Measurements from ENCODE around the gene SERPINE2.
"Not testable (repeated sequence)": the region's sequence is repeated elsewhere in the genome, so short reads cannot be mapped to it uniquely, and the experiment has no call there.

SERPINE2 gene

DNA sequence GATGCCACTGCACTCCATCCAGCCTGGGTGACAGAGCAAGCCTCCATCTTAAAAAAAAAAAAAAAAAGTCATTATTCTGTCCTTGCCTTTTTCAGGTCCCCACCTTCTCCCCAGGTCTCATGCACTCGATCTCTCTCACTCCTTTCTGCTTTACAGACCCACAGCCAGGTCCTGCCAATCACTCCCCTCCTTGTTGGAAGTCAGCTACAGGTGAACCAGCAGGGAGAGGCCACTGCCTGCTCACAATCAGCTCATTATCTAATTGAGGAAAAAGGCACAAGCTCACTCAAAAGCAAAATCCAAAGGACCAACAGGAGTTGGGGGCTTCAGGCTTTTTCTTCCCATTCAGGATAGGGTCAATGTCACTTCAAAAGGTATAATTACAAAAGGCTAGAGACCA lies 96.0 kb downstream of the SERPINE2 start:
- no peak for DNase-seq (ENCODE audit: low read depth)

DNA sequence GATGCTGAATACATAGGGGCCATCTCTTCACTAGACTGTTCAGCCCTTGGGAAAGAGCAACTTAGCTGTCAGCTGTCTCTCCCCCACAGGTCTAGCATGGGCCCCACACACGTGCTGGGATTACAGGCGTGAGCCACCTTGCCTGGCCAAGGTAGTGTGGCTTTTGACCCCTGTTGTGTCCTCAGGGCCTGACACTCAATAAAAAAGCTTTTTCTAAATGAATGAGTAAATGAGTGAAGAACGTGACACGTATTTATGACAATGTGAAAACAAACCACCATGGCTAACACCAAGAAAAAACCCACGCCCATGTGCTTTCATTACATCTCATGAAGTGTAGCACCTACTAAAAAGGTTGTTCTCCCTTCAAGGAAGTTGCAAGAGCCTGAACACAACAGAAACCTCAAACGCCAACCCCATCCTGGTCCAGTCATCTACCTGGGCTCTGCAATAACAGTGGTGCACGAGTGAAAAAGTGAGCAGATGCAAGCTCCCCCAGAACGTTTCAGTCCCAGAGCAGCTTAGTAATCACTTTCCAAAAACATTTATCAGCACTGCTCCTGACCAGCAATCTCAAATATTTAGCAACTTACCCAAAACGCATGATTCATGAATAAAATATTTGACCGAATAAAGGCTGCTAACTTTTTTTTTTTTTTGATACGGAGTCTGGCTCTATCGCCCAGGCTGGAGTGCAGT lies 97.4 kb downstream of the SERPINE2 start:
- peak; percentile 45 for DNase-seq (ENCODE audit: low read depth)

DNA sequence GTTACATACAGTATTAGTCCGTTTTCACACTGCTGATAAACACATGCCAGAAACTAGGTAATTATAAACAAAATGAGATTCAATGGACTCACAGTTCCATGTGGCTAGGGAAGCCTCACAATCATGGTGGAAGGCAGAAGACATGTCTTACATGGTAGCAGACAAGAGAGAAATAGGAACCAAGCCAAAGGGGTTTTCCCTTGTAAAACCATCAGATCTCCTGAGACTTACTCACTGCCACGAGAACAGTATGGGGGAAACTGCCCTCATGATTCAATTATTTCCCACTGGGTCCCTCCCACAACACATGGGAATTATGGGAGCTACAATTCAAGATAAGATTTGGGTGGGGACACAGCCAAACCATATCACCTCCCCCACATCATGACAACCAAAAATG lies 99.6 kb downstream of the SERPINE2 start:
- DNase-seq (ENCODE audit: low read depth): not testable (repeated sequence)

DNA sequence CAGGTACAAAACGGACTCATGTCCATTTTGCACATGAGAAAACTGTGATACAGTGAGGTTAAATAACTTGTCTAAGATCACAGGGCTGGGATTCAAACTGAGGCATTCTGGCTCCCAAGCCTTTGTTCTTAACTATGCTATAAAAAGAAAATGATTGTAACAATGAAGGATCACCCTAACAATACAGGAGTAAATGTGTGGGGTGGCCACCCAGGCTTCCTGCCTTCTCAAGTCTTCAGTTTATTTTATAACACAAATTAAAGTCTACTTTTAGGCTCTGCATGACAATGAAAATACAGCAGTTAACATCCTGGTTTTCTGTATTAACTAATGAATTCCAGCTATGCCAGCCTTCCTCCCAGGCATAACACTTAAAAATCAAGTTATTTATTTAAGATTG lies 101.6 kb downstream of the SERPINE2 start:
- no peak for DNase-seq (ENCODE audit: low read depth)

DNA sequence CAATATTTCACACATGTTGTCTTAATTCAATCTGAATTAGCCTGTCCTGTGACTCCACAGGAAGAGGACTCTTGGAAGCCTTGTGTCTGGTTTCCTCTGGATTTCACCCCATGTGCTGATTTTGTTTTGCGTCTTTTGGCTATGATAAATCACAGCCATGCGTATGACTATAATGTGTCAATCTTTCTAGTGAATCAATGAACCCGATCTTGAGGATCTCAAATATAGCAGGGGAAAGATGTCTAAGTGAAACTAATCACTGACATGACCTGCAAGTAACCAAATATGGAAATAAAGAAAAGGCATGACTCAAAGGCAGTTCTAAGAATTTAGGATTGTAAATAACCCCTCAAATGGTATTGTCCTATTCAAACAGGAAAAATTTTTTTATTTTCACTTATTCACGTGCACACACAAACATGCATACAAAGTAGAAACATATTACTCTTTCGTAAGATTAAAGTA lies 102.2 kb downstream of the SERPINE2 start:
- DNase-seq (ENCODE audit: low read depth): no peak

DNA sequence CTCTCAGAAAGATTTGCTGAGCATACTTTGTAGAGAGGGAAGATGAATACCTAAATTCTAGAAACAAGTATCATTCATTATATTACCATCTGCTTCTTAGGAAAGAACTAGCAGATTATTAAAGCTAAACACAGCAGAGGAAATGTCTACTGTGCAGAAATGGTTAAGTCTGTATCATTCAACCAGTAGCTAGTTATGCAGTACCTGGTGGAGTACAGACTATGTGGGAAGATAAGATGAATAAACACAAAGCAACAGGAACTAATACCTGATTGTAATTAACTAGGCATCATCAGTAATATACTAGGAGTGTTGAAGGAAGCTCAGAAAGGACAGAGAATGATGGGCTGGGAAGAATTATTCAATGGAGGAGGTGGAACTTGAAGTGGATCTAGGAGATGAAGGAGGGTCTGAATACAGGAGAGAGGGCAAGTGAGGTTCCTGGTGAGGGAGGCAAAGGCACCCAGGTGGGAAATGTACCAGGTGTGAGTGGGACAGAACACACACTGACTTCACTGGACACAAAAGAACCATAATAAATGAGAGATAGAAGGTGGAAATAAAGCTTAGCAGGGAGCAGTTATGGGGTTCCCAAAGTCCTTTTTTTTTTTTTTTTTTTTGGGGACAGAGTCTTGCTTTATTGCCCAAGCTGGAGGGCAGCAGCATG lies 103.5 kb downstream of the SERPINE2 start:
- no peak for DNase-seq (ENCODE audit: low read depth)

DNA sequence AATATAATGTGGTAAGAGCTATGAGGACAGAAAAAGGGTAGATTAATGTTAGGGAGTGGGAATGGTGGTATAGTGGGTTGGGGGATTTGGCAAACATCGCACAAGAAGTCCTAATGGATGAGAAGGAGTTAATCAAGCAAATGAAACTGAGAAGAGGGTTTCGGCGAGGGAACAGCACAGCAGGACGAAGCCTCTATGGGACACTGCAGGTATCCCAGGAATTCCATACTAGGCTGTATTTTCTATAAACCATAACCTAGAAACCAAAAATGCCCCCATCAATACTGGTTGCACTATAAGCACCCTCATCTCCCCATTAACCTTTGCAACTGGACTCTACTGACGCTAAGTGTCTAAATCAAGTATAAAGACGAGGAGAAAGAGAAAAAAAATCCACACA lies 104.2 kb downstream of the SERPINE2 start:
- no peak for DNase-seq (ENCODE audit: low read depth)

DNA sequence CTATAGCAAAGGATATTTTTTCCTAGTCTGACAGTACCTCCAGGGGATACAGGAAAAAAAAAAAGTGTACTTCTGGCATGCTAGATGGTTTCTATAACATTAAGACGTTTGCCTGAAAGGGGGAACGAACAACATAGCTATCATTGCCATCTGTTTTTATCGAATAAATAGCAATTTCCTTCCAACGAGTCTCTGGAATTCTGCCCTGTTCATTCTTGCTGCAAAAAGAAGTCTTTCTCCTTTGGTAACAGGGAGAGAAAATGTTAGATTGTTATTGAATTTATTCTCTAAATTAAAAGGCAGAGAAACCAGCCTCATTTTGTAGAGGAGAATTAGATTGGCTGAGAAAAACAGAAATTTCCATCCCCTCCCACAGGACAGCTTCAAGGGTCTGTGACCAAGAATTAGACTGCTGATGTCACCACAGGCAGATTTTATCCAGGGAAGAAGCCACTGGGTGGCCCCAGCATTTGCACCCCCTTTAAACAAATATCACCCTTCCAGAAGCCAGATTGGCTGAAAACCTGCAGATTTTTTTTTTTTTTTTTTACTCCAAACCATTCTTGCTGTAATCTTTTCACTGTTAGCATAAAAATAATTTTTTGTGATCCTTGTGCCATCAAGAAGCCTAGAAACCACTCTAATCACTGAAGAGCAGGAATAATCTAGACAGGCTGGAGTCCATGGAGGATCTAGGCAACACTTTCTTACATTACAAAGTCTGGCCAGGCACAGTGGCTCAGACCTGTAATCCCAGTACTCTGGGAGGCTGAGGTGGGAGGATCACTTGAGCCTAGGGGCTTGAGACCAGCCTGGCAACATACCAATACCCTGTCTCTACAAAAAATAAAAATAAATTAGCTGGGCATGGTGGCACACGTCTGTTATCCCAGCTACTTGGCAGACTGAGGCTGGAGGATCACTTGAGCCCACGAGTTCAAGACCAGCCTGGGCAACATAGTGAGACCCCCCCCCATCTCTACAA lies 106.0 kb downstream of the SERPINE2 start:
- no peak for DNase-seq (ENCODE audit: low read depth)

DNA sequence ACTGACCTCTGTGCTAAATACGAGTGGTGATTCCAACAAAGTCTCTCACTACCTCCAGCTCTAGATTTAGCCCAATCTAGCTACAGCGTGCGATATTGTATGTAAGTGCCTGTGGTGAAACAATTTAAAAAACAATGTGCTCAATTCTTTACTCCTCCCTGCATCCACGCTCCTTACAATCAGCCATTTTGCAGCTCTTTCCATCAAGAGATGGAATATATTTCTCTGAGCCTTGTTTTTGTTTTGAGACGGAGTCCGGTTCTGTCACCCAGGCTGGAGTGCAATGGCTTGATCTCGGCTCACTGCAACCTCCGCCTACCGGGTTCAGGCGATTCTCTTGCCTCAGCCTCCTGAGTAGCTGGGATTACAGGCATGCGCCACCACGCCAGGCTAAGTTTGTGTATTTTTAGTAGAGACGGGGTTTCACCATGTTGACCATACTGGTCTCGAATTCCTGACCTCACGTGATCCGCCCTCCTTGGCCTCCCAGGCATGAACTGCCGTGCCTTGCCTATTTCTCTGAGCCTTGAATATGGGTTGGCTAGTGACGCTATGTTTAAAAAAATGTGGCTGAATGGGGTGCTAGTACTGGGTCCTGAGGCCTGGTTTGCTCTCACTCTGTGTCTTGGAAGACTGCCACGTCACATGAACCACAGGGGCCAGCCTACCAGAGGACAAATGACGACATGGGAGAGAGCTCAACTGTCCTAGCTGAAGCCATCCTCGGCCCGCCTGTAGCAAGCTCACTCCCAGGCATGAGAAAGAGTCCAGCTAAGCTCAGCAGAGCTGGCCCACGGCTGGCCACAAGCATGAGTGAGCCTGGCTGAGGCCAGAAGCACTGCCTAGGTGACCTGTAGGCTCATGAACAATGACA lies 108.7 kb downstream of the SERPINE2 start:
- DNase-seq (ENCODE audit: low read depth): no peak

DNA sequence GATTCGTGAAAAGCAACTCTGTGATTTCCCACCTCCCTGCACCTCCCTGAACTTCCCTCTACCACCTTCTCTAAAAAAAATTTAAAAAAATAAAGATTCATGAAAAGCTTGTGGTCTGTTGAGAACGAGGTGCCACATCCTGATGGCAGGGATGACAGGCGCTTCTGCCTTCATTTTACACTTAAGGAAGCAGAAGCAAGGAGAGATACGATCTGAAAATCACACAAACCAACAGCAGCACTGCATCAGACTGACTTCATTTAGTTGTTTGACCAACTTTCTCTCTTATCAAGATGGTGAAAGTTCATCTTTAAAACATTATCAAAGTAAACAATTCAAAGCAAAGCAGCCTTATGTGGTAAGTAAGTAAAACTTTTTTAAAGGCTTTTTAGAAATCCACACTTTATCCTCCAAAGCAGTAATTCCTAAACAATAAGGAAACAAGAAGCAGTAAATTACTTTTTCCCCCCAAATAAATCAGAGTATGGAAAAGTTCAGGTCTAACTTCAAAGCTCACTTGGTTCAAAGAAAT lies 109.4 kb downstream of the SERPINE2 start:
- DNase-seq (ENCODE audit: low read depth): no peak

DNA sequence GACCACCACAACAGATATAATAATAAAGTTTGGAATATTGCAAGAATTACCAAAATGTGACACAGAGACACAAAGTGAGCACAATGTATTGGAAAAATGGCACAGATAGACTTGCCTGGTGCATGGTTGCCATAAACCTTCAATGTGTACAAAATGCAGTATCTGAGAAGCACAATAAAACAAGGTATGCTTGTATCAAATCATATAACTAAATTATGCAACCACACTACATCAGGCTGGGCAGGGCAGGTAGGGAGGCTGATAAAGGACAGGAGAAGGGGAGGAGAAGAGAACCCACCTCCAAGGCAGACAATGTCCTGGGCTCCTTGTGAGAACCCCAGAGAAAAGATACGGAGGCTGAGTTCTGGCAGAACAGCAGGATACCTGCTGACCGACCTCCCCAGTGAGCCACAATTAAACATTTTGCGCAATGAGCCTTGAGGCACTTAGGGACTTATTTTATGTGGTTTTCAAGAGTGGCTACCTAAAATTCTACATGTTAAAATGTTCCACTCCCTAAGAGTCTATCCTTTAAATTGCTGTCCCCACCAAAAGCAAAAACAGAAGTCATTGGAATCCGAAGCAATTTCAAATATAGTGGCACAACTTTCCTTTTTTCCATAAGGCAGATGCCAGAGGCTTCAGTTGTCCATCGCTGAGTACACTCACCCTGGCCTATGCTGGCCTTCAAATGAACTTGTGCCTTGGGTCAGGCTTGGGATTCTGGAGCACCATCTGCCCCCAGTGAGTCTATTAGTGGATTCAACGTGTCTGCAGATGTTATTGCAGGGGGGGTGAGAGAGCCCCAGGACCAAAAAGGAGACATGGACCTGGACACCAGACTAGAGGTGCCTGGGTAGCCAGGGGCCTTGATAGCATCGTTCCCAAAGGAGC lies 110.7 kb downstream of the SERPINE2 start:
- no peak for DNase-seq (ENCODE audit: low read depth)

DNA sequence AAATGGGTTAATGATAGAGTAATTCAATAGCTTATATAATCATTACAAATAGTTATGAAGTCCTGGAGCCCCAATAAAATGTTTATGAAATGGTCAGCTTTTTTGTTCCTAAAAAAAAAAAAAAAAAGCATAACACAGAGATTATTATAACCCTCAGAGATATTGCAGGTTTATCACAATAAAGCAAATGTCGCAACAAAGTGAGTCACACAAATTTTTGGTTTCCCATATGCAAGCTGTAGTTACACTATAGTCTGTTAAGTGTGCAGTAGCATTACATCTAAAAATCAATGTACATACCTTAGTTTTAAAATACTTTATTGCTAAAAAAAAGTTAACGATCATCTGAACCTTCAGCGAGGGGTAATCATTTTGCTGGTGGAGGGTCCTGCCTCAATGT lies 114.0 kb downstream of the SERPINE2 start:
- DNase-seq (ENCODE audit: low read depth): no peak

Measured in fibroblast of the conjunctiva (primary cell).